B cell (primary cell): Measurements from ENCODE around the gene NUCKS1. TPM values are rescaled to one million over a fixed set of nuclear protein-coding genes. Genes with fewer than 3 reads are reported as not detected.

Experiments used
- ATAC-seq: fragments of 200-7000 bp; cut with Tn5 transposase; one replicate; pipeline ENCODE4 v1.10.0; 2021; ENCODE audit warnings: low read depth, mild to moderate bottlenecking, moderate number of reproducible peaks, moderate library complexity
- CTCF ChIA-PET: fragments of 350-600 bp; sonication (Branson Sonifier 250); formaldehyde crosslinking; loops from one replicate; lab custom pipeline; 2021; ENCODE audit warnings: antibody characterized with exemption, inconsistent platforms; lab: Charles Lee
- POLR2A ChIA-PET: fragments of 350-600 bp; sonication (Branson Sonifier 250); formaldehyde crosslinking; loops from one replicate; lab custom pipeline; 2021; ENCODE audit warnings: antibody characterized with exemption; lab: Charles Lee
- DNase-seq: peaks from one replicate; pipeline ENCODE4 v3.0.0; 2013
- H2AFZ ChIP-seq: 2 replicates; pipeline ENCODE4 v1.6.1; 2012; ENCODE audit warnings: mild to moderate bottlenecking, low read depth, low read length; ENCODE audit not compliant: insufficient read depth, poor library complexity, severe bottlenecking
- H3K27ac ChIP-seq, 2 donors: 1 replicate in 1 of 2; 2 replicates in 1 of 2; pipeline ENCODE4 v1.5.1; 2012 to 2013; ENCODE audit warnings: low read length in 2 of 2, mild to moderate bottlenecking in 2 of 2, moderate library complexity in 1 of 2
- H3K27me3 ChIP-seq, 4 experiments: fragments of 200-600 bp in 1 of 4; sonication (generic) in 1 of 4; replicated peaks in 1 of 4; 1 replicate in 2 of 4; 2 replicates in 2 of 4; pipeline versions ENCODE4 v1.6.1 to v1.7.0; 2013 to 2016; ENCODE audit warnings: low read length in 3 of 4, mild to moderate bottlenecking in 2 of 4, mixed read lengths in 1 of 4, moderate library complexity in 1 of 4; ENCODE audit not compliant: insufficient read depth in 4 of 4, control insufficient read depth in 3 of 4; ENCODE audit errors: control extremely low read depth in 1 of 4
- H3K36me3 ChIP-seq, 2 experiments: replicated peaks in 1 of 2; 1 replicate in 1 of 2; 2 replicates in 1 of 2; pipeline versions ENCODE4 v1.6.1 to v1.7.1; 2013; ENCODE audit warnings: low read length in 1 of 2; ENCODE audit not compliant: insufficient read depth in 2 of 2, control insufficient read depth in 1 of 2; ENCODE audit errors: control extremely low read depth in 1 of 2, extremely low read depth in 1 of 2
- H3K4me1 ChIP-seq, 2 donors: fragments of 200-600 bp in 1 of 2; sonication (generic) in 1 of 2; 1 replicate in 1 of 2; 2 replicates in 1 of 2; pipeline versions ENCODE4 v1.5.1 to v1.6.1; 2013 to 2017; ENCODE audit warnings: low read length in 2 of 2; ENCODE audit not compliant: control insufficient read depth in 2 of 2, insufficient read depth in 2 of 2
- H3K4me2 ChIP-seq: replicated peaks from 2 replicates; pipeline ENCODE3; 2012; ENCODE audit warnings: mild to moderate bottlenecking, low read depth, low read length; ENCODE audit not compliant: poor library complexity, severe bottlenecking
- H3K4me3 ChIP-seq, 5 experiments: fragments of 200-600 bp in 1 of 5; sonication (generic) in 1 of 5; 1 replicate in 3 of 5; 2 replicates in 2 of 5; pipeline versions ENCODE4 v1.5.1 to v1.7.0; 2011 to 2016; ENCODE audit warnings: low read length in 4 of 5, mild to moderate bottlenecking in 4 of 5, low read depth in 2 of 5, control low read depth in 1 of 5, moderate library complexity in 1 of 5; ENCODE audit not compliant: insufficient read depth in 1 of 5; ENCODE audit errors: control extremely low read depth in 1 of 5, extremely low read depth in 1 of 5
- H3K79me2 ChIP-seq: fragments of 200-600 bp; sonication (generic); one replicate; pipeline ENCODE4 v1.6.0; 2016; ENCODE audit warnings: low read length; ENCODE audit not compliant: control insufficient read depth, insufficient read depth
- H3K9ac ChIP-seq: fragments of 200-600 bp; sonication (generic); 2 replicates; pipeline ENCODE4 v1.6.1; 2017; ENCODE audit warnings: mild to moderate bottlenecking, low read length, moderate library complexity
- H3K9me3 ChIP-seq, 3 donors: one replicate each; pipeline versions ENCODE4 v1.6.1 to v1.7.1; 2013; ENCODE audit warnings: low read length in 2 of 3; ENCODE audit not compliant: control insufficient read depth in 2 of 3, insufficient read depth in 1 of 3; ENCODE audit errors: control extremely low read depth in 1 of 3
- H4K20me1 ChIP-seq: 2 replicates; pipeline ENCODE4 v1.6.0; 2012; ENCODE audit warnings: mild to moderate bottlenecking, low read length; ENCODE audit not compliant: insufficient read depth, control insufficient read depth, poor library complexity, severe bottlenecking
- H3K27ac Mint-ChIP-seq: one replicate; pipeline ENCODE4 v1.8.0; 2021; ENCODE audit warnings: mixed read lengths
- H3K27me3 Mint-ChIP-seq: one replicate; pipeline ENCODE4 v1.8.0; 2021; ENCODE audit warnings: mixed read lengths
- H3K4me1 Mint-ChIP-seq: one replicate; pipeline ENCODE4 v1.8.0; 2021; ENCODE audit warnings: mixed read lengths
- H3K4me3 Mint-ChIP-seq: one replicate; pipeline ENCODE4 v1.8.0; 2021; ENCODE audit warnings: mixed read lengths
- H3K9me3 Mint-ChIP-seq: one replicate; pipeline ENCODE4 v1.8.0; 2022; ENCODE audit warnings: mixed read lengths; ENCODE audit not compliant: insufficient read depth
- EZH2 ChIP-seq: IDR thresholded peaks from 2 replicates; pipeline ENCODE4 v1.6.1; 2012; ENCODE audit warnings: borderline replicate concordance, low read depth, mild to moderate bottlenecking, moderate library complexity, low read length; ENCODE audit not compliant: insufficient read depth, poor library complexity, severe bottlenecking
- WGBS: methylation state at CpG from one replicate; pipeline ENCODE4 v1.1.5; 2013; ENCODE audit warnings: missing lambda C conversion rate; ENCODE audit not compliant: insufficient coverage; 5-methylcytosine and 5-hydroxymethylcytosine counted together
- intact Hi-C: fragments of 100-400 bp; cut with micrococcal nuclease; formaldehyde crosslinking; loops from one replicate; pipeline ENCODE4 v1.10.0; 2022
- polyA plus RNA-seq: library from polyadenylated mRNA; depleted of rRNA; stranded (reverse); fragments of >200 nt; gene quantifications from 2 replicates; pipeline ENCODE4 v1.2.3, GENCODE V29; 2012
- total RNA-seq, 2 donors: library from RNA; stranded (reverse); fragments of 120-200 nt in 1 of 2; gene quantifications; 1 replicate in 1 of 2; 2 replicates in 1 of 2; pipeline versions ENCODE4 v1.2.3 to v1.2.4, GENCODE V29; 2013 to 2022
- TF ChIP-seq, protein P1 (sequence below): fragments of 200-600 bp; IDR thresholded peaks from one replicate; pipeline ENCODE4 v1.8.0; 2022; ENCODE audit warnings: antibody characterized with exemption, mild to moderate bottlenecking

NUCKS1 gene
- total and polyA plus RNA-seq, 2 donors (not counting 1 experiment from before 2014, with no cell fraction given), result 6.5 to 90.1 TPM

- H3K27me3 Mint-ChIP-seq, result no peaks in the 10 kb centered on the region
- peaks cover 0 to 4% (median 0%) of the 10 kb centered on the region in 3 donors for H3K9me3 ChIP-seq
- CTCF ChIA-PET, result interaction anchor here (1.1 to 1.2 kb wide), 2 partner anchors 33 to 233 kb away, joined by 4 read pairs; no protein-coding TSS in a partner anchor
- H3K27ac ChIP-seq, result no peak overlapping the region
- H4K20me1 ChIP-seq, result peaks cover 65% of the 10 kb centered on the region
- no peak overlapping the region for H2AFZ ChIP-seq
- TF ChIP-seq, protein P1, sequence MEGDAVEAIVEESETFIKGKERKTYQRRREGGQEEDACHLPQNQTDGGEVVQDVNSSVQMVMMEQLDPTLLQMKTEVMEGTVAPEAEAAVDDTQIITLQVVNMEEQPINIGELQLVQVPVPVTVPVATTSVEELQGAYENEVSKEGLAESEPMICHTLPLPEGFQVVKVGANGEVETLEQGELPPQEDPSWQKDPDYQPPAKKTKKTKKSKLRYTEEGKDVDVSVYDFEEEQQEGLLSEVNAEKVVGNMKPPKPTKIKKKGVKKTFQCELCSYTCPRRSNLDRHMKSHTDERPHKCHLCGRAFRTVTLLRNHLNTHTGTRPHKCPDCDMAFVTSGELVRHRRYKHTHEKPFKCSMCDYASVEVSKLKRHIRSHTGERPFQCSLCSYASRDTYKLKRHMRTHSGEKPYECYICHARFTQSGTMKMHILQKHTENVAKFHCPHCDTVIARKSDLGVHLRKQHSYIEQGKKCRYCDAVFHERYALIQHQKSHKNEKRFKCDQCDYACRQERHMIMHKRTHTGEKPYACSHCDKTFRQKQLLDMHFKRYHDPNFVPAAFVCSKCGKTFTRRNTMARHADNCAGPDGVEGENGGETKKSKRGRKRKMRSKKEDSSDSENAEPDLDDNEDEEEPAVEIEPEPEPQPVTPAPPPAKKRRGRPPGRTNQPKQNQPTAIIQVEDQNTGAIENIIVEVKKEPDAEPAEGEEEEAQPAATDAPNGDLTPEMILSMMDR, result no peak
- TF ChIP-seq EZH2, result no peak
- H3K36me3 ChIP-seq, result peaks cover 0 to 1% of the 10 kb centered on the region in 2 experiments
- no peaks in the 10 kb centered on the region for H3K9me3 Mint-ChIP-seq
- H3K79me2 ChIP-seq, result peaks cover 91% of the 10 kb centered on the region
- POLR2A ChIA-PET, result no interaction called here
- ATAC-seq (no peak), DNase-seq (no peak)
- no peak overlapping the region for H3K4me3 ChIP-seq
- WGBS, result 90% methylated on average over 3 of the region's 4 CpGs
- no peak overlapping the region for H3K9ac ChIP-seq
- H3K4me1 Mint-ChIP-seq, result peaks cover 62% of the 10 kb centered on the region
- intact Hi-C loops, result loop anchor here (10.0 kb wide), 1 partner anchor 619 kb away; the partner anchor contains the start of gene RBBP5
- H3K4me2 ChIP-seq, result no peak overlapping the region
- H3K27me3 ChIP-seq, result no peaks in the 10 kb centered on the region
- H3K27ac Mint-ChIP-seq, result peak overlapping the region; percentile 0
- no peak overlapping the region for H3K4me3 Mint-ChIP-seq
- H3K4me1 ChIP-seq, result peaks cover 35 to 38% of the 10 kb centered on the region in 2 donors
Measured at GRCh38 chr1:205743977-205744376, 6.0 kb downstream of the NUCKS1 start.

- ChIA-PET CTCF (interaction anchor here (1.1 to 1.5 kb wide), 3 partner anchors 30 to 235 kb away, joined by 3 to 6 read pairs (median 4); no protein-coding TSS in a partner anchor), POLR2A (no interaction called here)
- Mint-ChIP-seq H3K9me3 (no peaks in the 10 kb centered on the region), H3K4me1 (peaks cover 50% of the 10 kb centered on the region), H3K27me3 (no peaks in the 10 kb centered on the region), H3K27ac (no peak overlapping the region), H3K4me3 (peak overlapping the region; percentile 27)
- Histone ChIP-seq H3K9ac (no peak overlapping the region), H2AFZ (no peak overlapping the region), H3K9me3 (peaks cover 0 to 4% (median 0%) of the 10 kb centered on the region in 3 donors), H3K4me3 (no peak overlapping the region), H3K36me3 (peaks cover 0 to 1% of the 10 kb centered on the region in 2 experiments), H4K20me1 (peaks cover 64% of the 10 kb centered on the region), H3K27me3 (no peaks in the 10 kb centered on the region), H3K27ac (no peak overlapping the region), H3K79me2 (peaks cover 86% of the 10 kb centered on the region), H3K4me2 (peak overlapping the region; percentile 34), H3K4me1 (peaks cover 15 to 21% of the 10 kb centered on the region in 2 donors)
- 100% methylated on average over 1 of the region's 1 CpG for WGBS
- intact Hi-C loops, result loop anchor here (10.0 kb wide), 1 partner anchor 617 kb away; the partner anchor contains the start of gene RBBP5
- ATAC-seq (no peak), DNase-seq (no peak)
- TF ChIP-seq, protein P1, result no peak
- TF ChIP-seq EZH2, result no peak
Measured at GRCh38 chr1:205741681-205742080, 8.3 kb downstream of the NUCKS1 start.
